SH-SY5Y (cell line): ENCODE data around the gene OSBPL9.

Source experiments
- GATA2 ChIP-seq: IDR thresholded peaks from 2 replicates; pipeline ENCODE4 v1.6.1; 2011; ENCODE audit warnings: mild to moderate bottlenecking, low read depth, low read length
- GATA3 ChIP-seq: IDR thresholded peaks from 2 replicates; pipeline ENCODE4 v1.6.1; 2011; ENCODE audit warnings: low read depth, mild to moderate bottlenecking, low read length, moderate library complexity

- no peak for TF ChIP-seq GATA2
- no peak for TF ChIP-seq GATA3
Measured at GRCh38 chr1:51623025-51623424, 6.1 kb downstream of the OSBPL9 start.
